Mucosa of rectum (tissue), 2 donors: ENCODE results near the gene ART4.

Source experiments
- H3K27ac ChIP-seq, 2 donors: one replicate each; pipeline ENCODE4 v1.7.0; 2013; ENCODE audit warnings: inconsistent platforms in 2 of 2, low read depth in 2 of 2, low read length in 2 of 2
- H3K27me3 ChIP-seq, 2 donors: one replicate each; pipeline ENCODE4 v1.7.0; 2013; ENCODE audit warnings: low read length in 2 of 2; ENCODE audit not compliant: control insufficient read depth in 2 of 2, insufficient read depth in 2 of 2
- H3K36me3 ChIP-seq, 2 donors: one replicate each; pipeline ENCODE4 v1.7.0; 2013; ENCODE audit warnings: low read length in 2 of 2; ENCODE audit not compliant: control insufficient read depth in 2 of 2, insufficient read depth in 2 of 2
- H3K4me1 ChIP-seq, 2 donors: one replicate each; pipeline ENCODE4 v1.7.0; 2013; ENCODE audit warnings: low read length in 2 of 2, mild to moderate bottlenecking in 1 of 2; ENCODE audit not compliant: control insufficient read depth in 2 of 2, insufficient read depth in 2 of 2
- H3K4me3 ChIP-seq, 2 donors: one replicate each; pipeline ENCODE4 v1.7.0; 2013; ENCODE audit warnings: low read length in 2 of 2
- H3K9ac ChIP-seq, 2 donors: one replicate each; pipeline ENCODE4 v1.7.0; 2013; ENCODE audit warnings: low read length in 2 of 2, low read depth in 1 of 2, mild to moderate bottlenecking in 1 of 2
- H3K9me3 ChIP-seq, 2 donors: one replicate each; pipeline ENCODE4 v1.7.0; 2013; ENCODE audit warnings: low read length in 2 of 2; ENCODE audit not compliant: control insufficient read depth in 2 of 2
- donor health status: healthy.
- donor health status: Normal muscosa, but diverticular disease.

The ART4 gene

GRCh38 chr12:14840616-14841015 lies 2.7 kb downstream of the ART4 start:
- Histone ChIP-seq H3K27me3 (no peaks in the 10 kb centered on the region), H3K4me1 (peaks cover 0 to 16% of the 10 kb centered on the region in 2 donors), H3K9ac (no peak overlapping the region), H3K36me3 (no peaks in the 10 kb centered on the region), H3K4me3 (no peak overlapping the region), H3K9me3 (no peaks in the 10 kb centered on the region), H3K27ac (no peak overlapping the region)

DNA sequence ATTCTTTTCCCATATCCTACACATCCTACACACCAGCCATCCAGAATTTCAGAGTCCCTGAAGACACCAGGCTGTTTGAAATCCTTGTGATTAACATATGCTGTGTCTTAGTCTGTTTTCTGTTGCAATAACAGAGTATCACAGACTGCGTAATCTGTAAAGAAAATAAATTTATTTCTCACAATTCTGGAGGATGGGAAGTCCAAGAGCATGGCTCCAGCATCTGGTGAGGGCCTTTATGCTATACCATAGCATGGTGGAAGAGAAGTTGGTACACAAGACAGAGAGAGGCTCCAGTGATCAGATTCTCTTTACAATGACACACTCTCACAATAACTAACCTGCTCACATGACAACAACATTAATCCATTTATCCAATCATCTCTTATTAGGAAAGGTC lies 4.1 kb downstream of the ART4 start:
- H3K9me3 ChIP-seq: no peaks in the 10 kb centered on the region
- H3K27me3 ChIP-seq: no peaks in the 10 kb centered on the region
- no peak overlapping the region for H3K9ac ChIP-seq
- no peak overlapping the region for H3K4me3 ChIP-seq
- H3K36me3 ChIP-seq: no peaks in the 10 kb centered on the region
- peaks cover 0 to 16% of the 10 kb centered on the region in 2 donors for H3K4me1 ChIP-seq
- H3K27ac ChIP-seq: no peak overlapping the region

DNA sequence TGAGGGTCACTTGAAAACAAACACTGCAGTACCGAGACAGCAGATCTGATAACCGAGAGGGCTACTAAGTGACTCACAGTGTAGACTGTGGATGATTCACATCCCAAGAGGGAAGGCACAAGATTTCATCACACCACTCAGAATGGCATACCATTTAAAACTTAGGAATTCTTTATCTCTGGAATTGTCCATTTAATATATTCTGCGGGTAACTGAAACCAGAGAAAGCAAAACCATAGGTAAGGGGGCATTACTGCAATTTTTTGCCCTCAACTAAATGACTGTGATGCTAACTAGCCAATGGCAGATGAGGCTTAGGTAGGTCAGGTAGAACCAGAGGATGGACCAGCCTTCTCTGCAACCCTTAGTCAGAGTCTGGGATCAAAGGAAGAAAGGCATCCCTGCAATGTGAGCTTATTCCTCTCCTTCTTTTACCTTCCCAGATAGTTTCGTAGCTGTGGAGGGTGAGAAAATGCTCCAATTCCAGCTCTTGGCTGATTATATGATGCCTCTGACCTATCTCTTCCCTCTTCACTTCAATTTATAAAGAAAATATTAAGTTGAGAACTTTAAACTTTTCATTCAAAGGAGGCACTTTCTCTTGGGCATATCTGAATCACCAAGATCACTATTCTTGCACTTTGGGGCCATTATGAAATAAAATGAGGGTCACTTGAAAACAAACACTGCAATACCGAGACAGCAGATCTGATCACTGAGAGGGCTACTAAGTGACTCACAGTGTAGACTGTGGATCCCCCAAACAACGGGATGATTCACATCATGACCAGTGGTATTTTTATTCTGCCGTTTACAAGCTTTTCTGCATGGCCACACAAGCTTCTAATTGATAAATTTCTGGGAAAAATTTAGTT lies 6.8 kb downstream of the ART4 start:
- Histone ChIP-seq H3K9me3 (no peaks in the 10 kb centered on the region), H3K27me3 (no peaks in the 10 kb centered on the region), H3K27ac (no peak overlapping the region), H3K9ac (no peak overlapping the region), H3K36me3 (no peaks in the 10 kb centered on the region), H3K4me3 (no peak overlapping the region), H3K4me1 (peaks cover 0 to 9% of the 10 kb centered on the region in 2 donors)

- H3K9me3 ChIP-seq: no peaks in the 10 kb centered on the region
- no peaks in the 10 kb centered on the region for H3K4me1 ChIP-seq
- H3K4me3 ChIP-seq: no peak overlapping the region
- H3K27me3 ChIP-seq: no peaks in the 10 kb centered on the region
- no peak overlapping the region for H3K27ac ChIP-seq
- no peaks in the 10 kb centered on the region for H3K36me3 ChIP-seq
- no peak overlapping the region for H3K9ac ChIP-seq
Observed at GRCh38 chr12:14834509-14834908, 8.8 kb downstream of the ART4 start.

GRCh38 chr12:14833952-14834351 lies 9.4 kb downstream of the ART4 start:
- no peaks in the 10 kb centered on the region for H3K9me3 ChIP-seq
- no peaks in the 10 kb centered on the region for H3K36me3 ChIP-seq
- no peaks in the 10 kb centered on the region for H3K4me1 ChIP-seq
- H3K9ac ChIP-seq: no peak overlapping the region
- no peak overlapping the region for H3K4me3 ChIP-seq
- H3K27ac ChIP-seq: no peak overlapping the region
- no peaks in the 10 kb centered on the region for H3K27me3 ChIP-seq

DNA sequence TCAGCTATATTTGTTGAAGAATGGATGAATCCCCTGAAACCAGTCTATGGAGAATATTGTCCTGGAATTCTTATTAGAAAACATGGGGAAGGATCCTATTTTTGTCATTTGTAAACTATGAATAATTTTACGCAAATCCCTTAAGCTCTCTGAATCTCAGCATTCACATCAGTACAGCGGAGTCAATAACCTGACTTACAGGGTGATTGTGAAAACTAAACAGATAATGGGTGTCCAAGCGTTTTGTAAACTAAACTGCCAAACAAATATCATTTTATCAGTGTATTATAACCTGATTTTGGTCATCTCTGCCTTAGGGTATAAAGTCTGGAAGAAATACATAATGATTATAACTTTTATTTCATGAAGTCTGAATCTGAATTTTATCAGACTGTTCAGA lies 10.0 kb downstream of the ART4 start:
- Histone ChIP-seq H3K36me3 (no peaks in the 10 kb centered on the region), H3K9ac (no peak overlapping the region), H3K27ac (no peak overlapping the region), H3K27me3 (no peaks in the 10 kb centered on the region), H3K4me3 (no peak overlapping the region), H3K4me1 (no peaks in the 10 kb centered on the region), H3K9me3 (no peaks in the 10 kb centered on the region)

DNA sequence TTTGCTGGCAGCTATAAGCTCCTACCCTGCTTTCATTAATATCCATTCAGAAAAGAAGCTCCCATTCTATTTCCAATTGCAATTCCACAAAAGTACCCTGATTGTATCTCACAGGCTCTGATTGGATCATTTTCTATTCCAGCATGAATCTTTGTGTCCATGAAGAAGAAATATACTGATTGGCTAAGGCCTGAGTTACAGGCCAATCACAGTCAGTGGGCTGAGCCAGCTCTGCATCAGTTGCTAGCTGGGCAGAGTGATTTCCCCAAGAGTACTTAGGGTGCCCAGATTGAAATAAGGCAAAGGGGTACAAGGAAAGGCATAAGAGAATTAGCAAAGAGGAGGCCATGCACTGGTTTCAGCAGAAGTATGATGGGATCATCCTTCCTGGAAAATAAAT lies 14.4 kb downstream of the ART4 start:
- H3K9ac ChIP-seq: no peak overlapping the region
- no peaks in the 10 kb centered on the region for H3K36me3 ChIP-seq
- no peak overlapping the region for H3K27ac ChIP-seq
- no peaks in the 10 kb centered on the region for H3K27me3 ChIP-seq
- H3K9me3 ChIP-seq: no peaks in the 10 kb centered on the region
- no peaks in the 10 kb centered on the region for H3K4me1 ChIP-seq
- no peak overlapping the region for H3K4me3 ChIP-seq

DNA sequence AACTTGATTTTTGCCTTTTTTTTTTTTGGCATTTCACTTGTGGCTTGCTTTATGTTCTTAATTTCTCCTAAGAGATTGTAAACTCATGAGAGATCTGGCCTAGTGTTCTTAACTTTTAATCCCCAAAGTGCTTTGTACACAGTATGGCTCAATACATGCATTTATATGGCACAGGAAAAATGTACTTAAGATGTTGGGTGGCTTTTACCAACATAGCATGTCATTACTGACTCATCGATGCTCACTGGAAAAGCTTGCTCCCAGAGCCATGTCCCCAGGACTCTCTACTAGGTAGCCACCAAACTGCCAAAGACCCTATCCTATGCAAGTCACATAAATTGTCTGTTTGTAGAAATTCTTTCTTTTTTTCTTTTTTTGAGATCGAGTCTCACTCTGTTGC lies 16.3 kb downstream of the ART4 start:
- Histone ChIP-seq H3K36me3 (no peaks in the 10 kb centered on the region), H3K4me1 (no peaks in the 10 kb centered on the region), H3K9me3 (no peaks in the 10 kb centered on the region), H3K4me3 (no peak overlapping the region), H3K27ac (no peak overlapping the region), H3K9ac (no peak overlapping the region), H3K27me3 (no peaks in the 10 kb centered on the region)

DNA sequence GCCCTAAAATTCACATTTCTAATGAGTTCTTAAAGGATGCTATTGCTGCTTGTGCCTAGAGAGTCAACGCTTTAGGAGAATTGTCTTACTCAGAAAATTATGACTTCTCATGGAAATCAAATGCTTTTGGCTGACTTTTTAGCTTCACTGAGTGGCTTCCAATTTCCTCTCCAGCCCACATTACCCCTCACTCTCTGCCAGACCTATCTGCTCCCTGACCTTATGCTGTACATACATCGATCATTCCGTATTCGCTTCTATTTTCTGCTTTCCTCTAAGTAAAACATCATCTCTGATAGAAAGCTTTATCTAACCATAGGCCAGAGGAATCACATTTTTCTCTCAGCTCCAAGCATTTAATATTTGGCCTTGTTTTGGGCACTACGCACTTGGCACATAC lies 16.8 kb downstream of the ART4 start:
- no peak overlapping the region for H3K27ac ChIP-seq
- no peak overlapping the region for H3K9ac ChIP-seq
- no peaks in the 10 kb centered on the region for H3K27me3 ChIP-seq

GRCh38 chr12:14825256-14825655 lies 18.1 kb downstream of the ART4 start:
- no peaks in the 10 kb centered on the region for H3K36me3 ChIP-seq
- no peaks in the 10 kb centered on the region for H3K9me3 ChIP-seq
- no peak overlapping the region for H3K4me3 ChIP-seq
- H3K4me1 ChIP-seq: no peaks in the 10 kb centered on the region
- no peak overlapping the region for H3K27ac ChIP-seq
- no peak overlapping the region for H3K9ac ChIP-seq
- H3K27me3 ChIP-seq: no peaks in the 10 kb centered on the region

More for the DNA sequence above, 16.8 kb downstream of the ART4 start:
- H3K9me3 ChIP-seq: no peaks in the 10 kb centered on the region
- H3K36me3 ChIP-seq: no peaks in the 10 kb centered on the region
- H3K4me3 ChIP-seq: no peak overlapping the region
- H3K4me1 ChIP-seq: no peaks in the 10 kb centered on the region
